ENCODE results near the gene SSX2IP.

The SSX2IP gene

DNA sequence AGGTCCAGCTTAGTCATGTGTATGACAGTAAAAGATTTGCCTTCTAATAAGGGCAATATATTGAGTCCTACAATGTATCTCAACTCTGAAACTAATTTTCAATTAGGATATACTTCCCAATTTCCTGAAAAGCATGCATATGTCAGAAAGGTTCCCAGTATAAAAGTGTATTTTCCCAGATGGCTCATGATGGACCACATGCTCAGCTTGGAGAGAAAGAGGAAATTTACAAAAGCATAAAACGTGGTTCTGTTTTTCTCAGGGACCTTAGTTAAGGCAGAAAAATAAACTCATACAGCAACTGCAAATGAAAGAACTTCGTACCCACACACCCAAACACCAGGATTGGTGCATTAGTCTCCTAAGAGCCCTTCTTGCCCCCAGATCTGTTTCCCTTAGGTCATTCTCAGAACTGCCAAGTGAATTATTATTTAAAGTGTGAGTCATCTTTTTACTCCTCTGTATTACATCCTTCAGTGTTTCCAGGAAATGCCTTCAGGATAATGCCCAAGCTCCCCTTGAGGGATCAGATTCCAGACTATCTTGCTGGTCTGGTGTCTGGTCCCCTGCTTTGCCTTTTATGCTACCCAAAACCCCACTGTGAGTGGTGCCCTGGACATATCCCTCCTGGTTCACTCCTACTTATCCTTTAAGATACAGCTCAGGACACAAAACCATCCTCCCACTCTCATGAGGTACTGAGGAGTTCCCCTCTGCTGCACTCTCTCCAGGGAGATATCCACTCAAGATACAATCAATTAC is 57.4 kb downstream of the SSX2IP start:
- no peak for DNase-seq
- Mint-ChIP-seq H3K4me1 (ENCODE audit: low read depth) (peaks cover 8% of the 10 kb centered on the region), H3K27me3 (no peaks in the 10 kb centered on the region), H3K9me3 (no peaks in the 10 kb centered on the region), H3K27ac (no peak overlapping the region), H3K36me3 (ENCODE audit: low read depth) (no peaks in the 10 kb centered on the region), H3K4me3 (no peak overlapping the region)

DNA sequence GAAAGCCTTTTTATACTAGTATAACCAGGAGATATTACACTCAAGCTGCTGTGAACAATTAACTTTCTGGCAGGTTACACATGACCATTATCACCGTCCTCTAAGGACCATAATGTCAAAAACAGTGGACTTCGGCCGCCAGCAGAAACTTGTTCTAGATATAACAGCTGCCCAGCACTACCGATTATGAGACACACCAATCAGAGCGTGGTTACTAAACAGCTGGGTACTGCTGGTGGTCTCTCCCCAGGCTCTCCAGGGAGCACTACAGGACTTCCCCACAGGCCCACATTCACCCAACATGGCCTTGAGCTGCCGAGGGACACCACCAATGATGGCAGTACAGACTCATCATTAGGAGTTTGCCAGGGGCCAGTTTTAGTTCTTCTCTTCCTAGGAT is 58.1 kb downstream of the SSX2IP start:
- no peaks in the 10 kb centered on the region for H3K27me3 Mint-ChIP-seq
- H3K4me3 Mint-ChIP-seq, result no peak overlapping the region
- no peaks in the 10 kb centered on the region for H3K9me3 Mint-ChIP-seq
- H3K36me3 Mint-ChIP-seq (ENCODE audit: low read depth), result no peaks in the 10 kb centered on the region
- no peak for DNase-seq
- peaks cover 8% of the 10 kb centered on the region for H3K4me1 Mint-ChIP-seq (ENCODE audit: low read depth)
- H3K27ac Mint-ChIP-seq, result no peak overlapping the region

- H3K27ac Mint-ChIP-seq, result no peak overlapping the region
- H3K27me3 Mint-ChIP-seq, result peaks cover 5% of the 10 kb centered on the region
These were observed 65.4 kb downstream of the SSX2IP start for GRCh38 chr1:84624876-84625275.

DNA sequence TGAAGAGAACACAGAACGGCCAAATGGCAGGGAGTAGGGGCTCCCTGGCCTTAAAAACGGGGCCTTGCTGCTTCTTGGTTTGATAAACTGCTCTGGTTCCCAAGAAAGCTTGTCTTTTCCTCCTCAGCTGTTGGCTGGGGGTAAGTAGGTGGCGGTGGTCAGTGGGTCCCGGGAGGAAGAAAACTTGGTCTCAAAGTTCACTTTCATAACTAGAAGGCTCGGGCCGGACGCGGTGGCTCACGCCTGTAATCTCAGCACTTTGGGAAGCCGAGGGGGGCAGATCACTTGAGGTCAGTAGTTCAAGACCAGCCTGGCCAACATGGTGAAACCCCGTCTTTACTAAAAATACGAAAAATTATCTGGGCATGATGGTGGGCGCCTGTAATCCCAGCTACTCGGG is 68.7 kb downstream of the SSX2IP start:
- Mint-ChIP-seq H3K4me1 (ENCODE audit: low read depth) (peaks cover 20% of the 10 kb centered on the region), H3K4me3 (no peak overlapping the region), H3K9me3 (no peaks in the 10 kb centered on the region), H3K27me3 (peaks cover 5% of the 10 kb centered on the region), H3K36me3 (ENCODE audit: low read depth) (peaks cover 1% of the 10 kb centered on the region), H3K27ac (no peak overlapping the region)
- DNase-seq, result no peak

More at GRCh38 chr1:84624876-84625275, 65.4 kb downstream of the SSX2IP start:
- no peak overlapping the region for H3K4me3 Mint-ChIP-seq
- no peak for DNase-seq
- peaks cover 1% of the 10 kb centered on the region for H3K36me3 Mint-ChIP-seq (ENCODE audit: low read depth)
- H3K4me1 Mint-ChIP-seq (ENCODE audit: low read depth), result peaks cover 12% of the 10 kb centered on the region
- H3K9me3 Mint-ChIP-seq, result no peaks in the 10 kb centered on the region

DNA sequence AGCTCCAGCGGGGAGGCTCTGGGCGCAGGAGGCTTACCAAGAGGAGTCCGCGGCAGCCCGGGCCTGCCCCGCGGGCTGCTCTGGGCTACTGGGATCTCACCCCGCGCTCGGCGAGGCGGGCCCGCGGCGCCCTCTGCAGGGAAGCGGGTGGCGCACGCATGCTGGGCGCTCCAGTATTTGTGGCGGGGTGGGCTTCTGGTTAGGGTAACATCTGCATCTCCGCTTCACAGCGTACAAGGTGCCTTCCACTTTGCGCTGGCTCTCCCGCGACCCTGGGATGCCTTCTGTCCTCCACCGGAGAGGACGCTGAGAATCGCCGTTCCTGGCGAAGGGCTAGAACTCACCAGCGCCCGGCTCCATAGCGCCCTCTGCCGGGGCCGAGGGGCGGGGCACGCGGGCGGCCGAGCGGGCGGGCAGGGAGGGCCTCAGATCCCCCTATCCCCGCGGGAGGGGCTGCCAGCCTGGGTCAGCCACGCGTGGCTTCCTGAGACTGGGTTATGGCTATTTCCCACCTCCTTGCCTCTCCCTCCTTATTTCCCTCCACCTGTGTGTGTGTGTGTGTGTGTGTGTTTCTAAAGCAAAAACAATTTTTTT is 69.4 kb downstream of the SSX2IP start:
- Mint-ChIP-seq H3K4me1 (ENCODE audit: low read depth) (peaks cover 20% of the 10 kb centered on the region), H3K36me3 (ENCODE audit: low read depth) (peaks cover 1% of the 10 kb centered on the region), H3K4me3 (peak overlapping the region; percentile 87), H3K27me3 (no peaks in the 10 kb centered on the region), H3K9me3 (no peaks in the 10 kb centered on the region), H3K27ac (peak overlapping the region; percentile 95)
- peak; percentile 94 for DNase-seq

DNA sequence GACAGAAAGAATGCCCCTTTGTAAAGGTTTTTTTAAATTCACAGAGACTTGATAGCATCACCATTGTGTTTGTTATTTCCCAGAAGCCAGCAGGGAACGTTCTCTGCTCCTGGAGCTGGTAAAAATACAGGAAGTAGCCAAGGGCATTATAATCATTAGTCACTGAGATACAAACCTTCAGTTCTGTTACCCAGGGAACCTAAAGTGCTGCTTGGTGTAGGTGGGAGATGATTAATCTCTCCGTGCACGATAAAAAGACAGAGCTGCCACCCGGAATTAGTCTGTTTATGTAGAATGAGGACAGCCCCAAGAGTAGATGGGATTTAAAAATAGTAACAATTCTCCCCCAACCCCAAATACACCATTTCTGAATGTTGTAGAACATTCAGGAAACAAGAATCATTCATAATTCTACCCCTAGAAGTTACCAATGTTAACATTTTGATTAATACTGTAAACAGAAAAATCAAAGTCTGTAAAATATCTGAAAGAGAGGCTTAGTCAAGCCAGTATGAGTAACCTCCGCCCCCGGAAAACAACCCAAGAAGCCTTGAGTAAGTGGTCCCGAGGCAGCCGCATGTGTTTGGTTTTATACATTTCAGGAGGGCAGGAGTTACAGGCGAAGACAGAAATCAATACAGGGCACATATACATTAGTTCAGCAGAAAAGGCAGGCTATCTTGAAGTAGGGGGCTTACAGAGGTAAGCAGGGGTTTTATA is 70.7 kb downstream of the SSX2IP start:
- DNase-seq, result peak; percentile 57
- Mint-ChIP-seq H3K36me3 (ENCODE audit: low read depth) (peaks cover 1% of the 10 kb centered on the region), H3K4me1 (ENCODE audit: low read depth) (peaks cover 20% of the 10 kb centered on the region), H3K9me3 (peaks cover under 1% of the 10 kb centered on the region), H3K4me3 (peak overlapping the region; percentile 63), H3K27ac (peak overlapping the region; percentile 93), H3K27me3 (no peaks in the 10 kb centered on the region)

GRCh38 chr1:84617349-84617748 is 72.9 kb downstream of the SSX2IP start:
- no peak for DNase-seq
- no peaks in the 10 kb centered on the region for H3K27me3 Mint-ChIP-seq
- H3K36me3 Mint-ChIP-seq (ENCODE audit: low read depth), result peaks cover 1% of the 10 kb centered on the region
- H3K4me1 Mint-ChIP-seq (ENCODE audit: low read depth), result peaks cover 20% of the 10 kb centered on the region
- H3K9me3 Mint-ChIP-seq, result peaks cover 12% of the 10 kb centered on the region
- no peak overlapping the region for H3K4me3 Mint-ChIP-seq
- H3K27ac Mint-ChIP-seq, result no peak overlapping the region

DNA sequence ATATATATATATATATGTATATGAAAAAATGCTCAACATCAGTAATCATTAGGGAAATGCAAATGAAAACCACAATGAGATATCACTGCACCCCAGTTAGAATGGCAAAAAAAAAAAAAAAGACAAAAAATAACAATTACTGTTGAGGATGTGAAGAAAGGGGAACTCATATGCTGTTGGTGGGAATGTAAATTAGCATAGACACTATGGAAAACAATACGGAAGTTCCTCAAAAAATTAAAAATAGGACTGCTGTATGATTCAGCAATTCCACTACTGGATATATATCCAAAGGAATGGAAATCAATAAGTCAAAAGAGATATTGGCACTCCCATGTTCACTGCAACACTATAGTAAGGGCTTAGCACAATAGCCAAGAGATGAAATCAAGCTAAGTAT is 74.5 kb downstream of the SSX2IP start:
- H3K9me3 Mint-ChIP-seq, result peaks cover 12% of the 10 kb centered on the region
- H3K27me3 Mint-ChIP-seq, result no peaks in the 10 kb centered on the region
- H3K27ac Mint-ChIP-seq, result no peak overlapping the region
- H3K36me3 Mint-ChIP-seq (ENCODE audit: low read depth), result peaks cover under 1% of the 10 kb centered on the region
- no peak for DNase-seq
- H3K4me1 Mint-ChIP-seq (ENCODE audit: low read depth), result peaks cover 23% of the 10 kb centered on the region
- H3K4me3 Mint-ChIP-seq, result no peak overlapping the region

- no peak for DNase-seq
- Mint-ChIP-seq H3K36me3 (ENCODE audit: low read depth) (no peaks in the 10 kb centered on the region), H3K9me3 (peaks cover 12% of the 10 kb centered on the region), H3K4me1 (ENCODE audit: low read depth) (peaks cover 10% of the 10 kb centered on the region), H3K27me3 (no peaks in the 10 kb centered on the region), H3K4me3 (no peak overlapping the region), H3K27ac (no peak overlapping the region)
These were observed 76.4 kb downstream of the SSX2IP start for GRCh38 chr1:84613887-84614286.

- H3K9me3 Mint-ChIP-seq, result peaks cover 12% of the 10 kb centered on the region
- DNase-seq, result no peak
- H3K27ac Mint-ChIP-seq, result no peak overlapping the region
- H3K4me3 Mint-ChIP-seq, result no peak overlapping the region
- H3K36me3 Mint-ChIP-seq (ENCODE audit: low read depth), result no peaks in the 10 kb centered on the region
- H3K27me3 Mint-ChIP-seq, result no peaks in the 10 kb centered on the region
- H3K4me1 Mint-ChIP-seq (ENCODE audit: low read depth), result peaks cover 10% of the 10 kb centered on the region
These were observed 77.2 kb downstream of the SSX2IP start for GRCh38 chr1:84613026-84613425.

- H3K9me3 Mint-ChIP-seq, result peaks cover 12% of the 10 kb centered on the region
- peaks cover 10% of the 10 kb centered on the region for H3K4me1 Mint-ChIP-seq (ENCODE audit: low read depth)
- H3K27me3 Mint-ChIP-seq, result no peaks in the 10 kb centered on the region
- no peak overlapping the region for H3K4me3 Mint-ChIP-seq
- H3K36me3 Mint-ChIP-seq (ENCODE audit: low read depth), result no peaks in the 10 kb centered on the region
- no peak for DNase-seq
- peak overlapping the region; percentile 2 for H3K27ac Mint-ChIP-seq
These were observed 78.5 kb downstream of the SSX2IP start for GRCh38 chr1:84611796-84612195.

- Mint-ChIP-seq H3K4me3 (no peak overlapping the region), H3K4me1 (ENCODE audit: low read depth) (peaks cover 10% of the 10 kb centered on the region), H3K9me3 (peaks cover 18% of the 10 kb centered on the region), H3K27ac (no peak overlapping the region), H3K36me3 (ENCODE audit: low read depth) (peaks cover under 1% of the 10 kb centered on the region), H3K27me3 (no peaks in the 10 kb centered on the region)
- no peak for DNase-seq
These were observed 79.2 kb downstream of the SSX2IP start for GRCh38 chr1:84611091-84611490.

DNA sequence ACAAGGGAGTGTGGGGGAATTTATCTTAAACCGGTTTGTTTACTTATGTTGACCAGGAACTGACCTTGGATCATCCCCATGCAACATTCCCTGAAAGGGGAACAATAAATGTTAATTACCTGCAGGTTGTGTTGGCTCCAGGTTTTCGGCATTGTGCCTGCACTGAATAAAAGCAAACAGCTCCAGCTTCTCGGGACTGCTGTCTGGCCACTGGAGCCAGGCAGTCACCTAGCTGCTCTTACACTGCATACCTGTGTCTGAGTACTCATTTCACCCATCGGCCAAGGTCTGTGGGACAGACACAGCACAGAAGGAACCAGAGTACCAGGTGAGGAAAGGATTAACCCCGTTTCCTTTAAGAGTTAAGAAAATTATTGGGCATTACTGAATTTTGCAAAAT is 83.3 kb downstream of the SSX2IP start:
- H3K9me3 Mint-ChIP-seq, result peaks cover 27% of the 10 kb centered on the region
- no peak overlapping the region for H3K27ac Mint-ChIP-seq
- H3K36me3 Mint-ChIP-seq (ENCODE audit: low read depth), result peaks cover 21% of the 10 kb centered on the region
- no peak overlapping the region for H3K4me3 Mint-ChIP-seq
- H3K27me3 Mint-ChIP-seq, result no peaks in the 10 kb centered on the region
- no peak for DNase-seq
- peaks cover 7% of the 10 kb centered on the region for H3K4me1 Mint-ChIP-seq (ENCODE audit: low read depth)

- Mint-ChIP-seq H3K4me1 (ENCODE audit: low read depth) (peaks cover 7% of the 10 kb centered on the region), H3K27ac (no peak overlapping the region), H3K4me3 (no peak overlapping the region), H3K9me3 (peaks cover 27% of the 10 kb centered on the region), H3K27me3 (no peaks in the 10 kb centered on the region), H3K36me3 (ENCODE audit: low read depth) (peaks cover 21% of the 10 kb centered on the region)
- no peak for DNase-seq
These were observed 85.1 kb downstream of the SSX2IP start for GRCh38 chr1:84605157-84605556.

All from activated T-cell treated with anti-CD3 and anti-CD28 coated beads, Interleukin-2, amount 50 U/mL, for 24 hours (primary cell).